ENCODE data around the gene GPR176.

The GPR176 gene

GRCh38 chr15:39919748-39920509 is at the start of gene GPR176:
Gene GPR176 (minus strand): TSS chr15:39920266. CDS start chr15:39920026, 240 bp downstream.
- peak; percentile 16 for DNase-seq

GRCh38 chr15:39969002-39969394 is 48.9 kb upstream of the GPR176 start:
- no peak for DNase-seq

DNA sequence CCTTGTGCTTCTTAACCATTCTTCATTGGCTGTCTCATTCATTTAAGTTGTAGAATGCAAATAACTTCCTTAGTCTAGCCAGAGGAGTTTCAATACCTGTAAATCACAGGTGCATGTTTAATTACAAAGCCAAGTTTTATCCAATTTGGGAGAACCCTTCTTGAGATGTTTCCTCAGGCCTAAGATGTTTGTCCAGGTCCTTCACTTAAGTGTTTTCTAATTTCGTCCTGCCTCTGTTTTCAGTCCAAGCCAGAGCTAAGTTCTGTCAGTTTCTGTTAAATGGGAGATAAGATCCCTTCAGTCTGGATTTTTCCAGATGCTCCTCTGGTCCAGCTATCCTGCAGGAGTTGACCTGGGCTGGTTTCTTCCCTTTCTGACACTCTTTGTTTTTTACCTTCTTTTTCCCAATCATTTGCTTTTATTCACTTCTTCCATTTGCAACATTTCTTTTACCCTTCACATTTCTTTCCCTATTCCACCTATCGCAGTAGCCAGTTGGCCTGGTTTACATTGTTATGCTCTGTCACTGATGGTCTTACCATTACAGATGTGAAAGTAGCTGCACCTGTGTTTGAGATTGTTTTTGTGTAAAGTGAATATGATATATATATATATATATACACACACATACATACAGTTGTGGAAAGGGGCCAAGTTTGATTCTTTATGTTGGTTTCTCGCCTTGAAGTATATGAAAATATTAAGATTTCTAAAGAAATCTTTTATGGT is 48.4 kb upstream of the GPR176 start:
- no peak for DNase-seq

DNA sequence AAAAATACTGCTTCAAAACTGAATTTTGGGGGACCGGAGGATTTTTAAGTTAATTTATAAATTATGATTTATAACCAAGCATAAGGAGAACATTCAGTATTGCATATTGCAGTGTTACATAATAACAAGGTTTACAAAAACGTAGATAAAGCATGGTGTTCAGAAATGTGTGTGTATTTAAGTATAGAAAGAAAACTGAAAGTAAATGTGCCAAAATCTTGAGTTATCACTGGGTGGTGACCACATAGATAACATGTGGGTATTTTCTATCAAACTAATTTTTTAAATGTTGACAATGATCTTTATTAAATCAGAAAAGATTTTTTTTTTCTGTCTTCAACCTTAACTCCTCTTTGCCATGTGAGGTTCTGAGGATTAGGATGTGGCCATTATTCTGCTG is 46.5 kb upstream of the GPR176 start:
- DNase-seq = no peak

DNA sequence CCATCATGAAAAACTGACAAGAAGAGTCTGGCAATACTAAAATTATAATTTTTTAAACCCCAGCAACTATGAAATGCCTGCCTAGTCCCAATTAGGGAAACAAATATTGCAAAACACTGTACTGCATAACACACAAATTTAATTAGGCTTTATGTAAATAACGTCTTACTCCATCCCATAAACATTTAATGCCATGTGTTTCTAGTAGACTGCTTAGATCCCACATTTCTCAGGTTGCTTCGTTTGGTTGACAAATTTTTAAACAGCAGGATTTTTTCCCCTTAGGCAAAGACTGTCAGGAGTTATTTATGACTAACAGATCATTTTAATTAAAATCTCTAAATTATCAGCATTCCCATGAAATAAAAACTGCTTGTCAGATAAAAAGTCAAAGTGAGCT is 43.7 kb upstream of the GPR176 start:
- DNase-seq = no peak

DNA sequence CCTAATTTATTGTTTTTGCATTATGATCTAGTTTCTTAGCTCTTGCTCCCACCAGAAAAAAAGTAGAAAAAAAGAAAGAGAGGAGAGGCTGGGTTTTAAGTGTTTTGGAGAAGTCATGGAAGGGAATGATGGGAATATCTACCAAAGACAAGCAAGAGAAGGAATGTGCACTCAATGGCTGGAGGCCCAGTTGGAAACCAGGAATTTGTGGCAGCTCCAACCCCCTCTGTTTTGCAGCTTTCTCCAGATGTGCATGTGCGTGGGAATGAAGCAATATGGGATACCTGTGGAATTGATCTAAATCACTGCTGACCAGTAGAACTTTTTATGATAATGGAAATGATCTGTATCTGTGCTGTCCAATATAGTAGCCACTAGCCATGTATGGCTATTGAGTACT is 41.0 kb upstream of the GPR176 start:
- no peak for DNase-seq

- no peak for DNase-seq
These were observed 40.3 kb upstream of the GPR176 start for GRCh38 chr15:39960411-39960810.

DNA sequence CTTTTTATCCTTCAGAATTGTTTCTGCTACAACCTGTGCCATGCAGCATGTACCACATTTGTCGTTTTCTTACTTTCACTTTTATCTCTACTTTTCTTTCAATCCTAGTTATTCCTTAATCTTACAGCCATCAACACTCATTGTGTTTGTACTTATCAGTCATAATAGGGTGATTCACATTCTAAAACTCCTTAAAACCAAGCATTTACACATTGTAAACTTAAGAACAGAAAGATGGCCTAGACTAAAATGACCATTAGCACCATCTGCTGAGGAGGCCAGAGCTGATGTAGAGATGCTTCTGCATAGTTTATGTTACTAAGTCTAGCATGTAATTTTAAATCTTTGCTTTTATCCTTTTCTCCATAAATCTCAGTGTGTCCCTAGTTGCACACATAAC is 39.3 kb upstream of the GPR176 start:
- DNase-seq = no peak

DNA sequence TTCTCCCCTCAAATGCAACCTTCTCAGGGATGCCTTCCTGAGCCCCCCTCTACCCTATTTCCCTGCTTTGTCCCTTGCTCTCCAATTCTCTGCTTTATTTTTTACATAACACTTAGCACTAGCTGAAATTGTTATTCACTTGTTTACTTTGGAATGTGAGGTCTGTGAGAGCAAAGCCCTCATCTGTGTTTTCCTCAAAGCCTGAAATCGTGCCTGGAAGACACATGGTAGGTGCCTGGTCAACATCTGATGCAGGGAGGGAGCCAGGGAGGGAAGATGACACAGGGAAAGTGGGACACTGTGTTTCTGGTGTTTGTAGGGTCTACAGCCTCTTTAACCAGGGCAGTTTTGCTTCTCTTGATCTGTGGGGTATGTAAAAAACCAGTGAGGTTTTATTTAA is 37.4 kb upstream of the GPR176 start:
- no peak for DNase-seq

- DNase-seq = no peak
These were observed 33.5 kb upstream of the GPR176 start for GRCh38 chr15:39953521-39953920.

- no peak for DNase-seq
These were observed 31.5 kb upstream of the GPR176 start for GRCh38 chr15:39951561-39951960.

GRCh38 chr15:39948817-39949216 is 28.8 kb upstream of the GPR176 start:
- no peak for DNase-seq

DNA sequence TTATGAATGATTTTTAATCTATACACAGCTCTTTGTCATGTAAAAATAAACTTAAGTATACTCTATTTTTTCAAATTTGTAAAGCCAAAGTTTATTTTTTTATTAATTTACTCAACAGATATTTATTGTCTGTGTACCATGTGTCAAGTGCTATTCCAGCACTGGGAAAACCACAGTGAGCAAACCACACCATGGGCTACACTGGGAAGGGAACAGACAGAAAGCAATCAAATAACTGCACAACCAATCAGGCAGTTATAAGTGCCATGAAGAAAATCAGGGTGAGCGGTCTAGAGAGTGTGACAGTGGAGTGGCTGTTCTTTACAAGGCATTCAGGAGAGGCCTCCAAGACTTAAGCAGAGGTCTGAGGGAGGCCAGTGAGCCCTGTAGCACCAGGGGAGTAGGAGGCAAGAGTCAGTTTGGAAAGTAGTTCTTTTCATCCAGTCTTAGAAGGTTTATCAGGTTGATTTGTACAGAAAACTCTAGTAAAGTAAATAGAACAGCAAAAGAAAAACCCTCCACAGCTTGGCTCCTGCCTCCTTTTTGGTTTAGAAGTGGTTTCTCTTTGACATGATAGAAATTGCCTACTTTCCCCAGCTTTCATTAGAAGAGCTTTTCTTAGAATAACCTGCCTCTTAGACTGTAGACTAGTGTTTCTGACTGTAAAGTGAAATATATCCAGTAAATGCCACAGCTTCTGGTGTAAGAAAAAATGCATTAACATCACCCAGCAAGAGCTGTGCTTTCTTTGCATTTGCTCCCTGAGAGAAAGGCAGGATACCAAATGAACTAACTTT is 27.5 kb upstream of the GPR176 start:
- DNase-seq = no peak

DNA sequence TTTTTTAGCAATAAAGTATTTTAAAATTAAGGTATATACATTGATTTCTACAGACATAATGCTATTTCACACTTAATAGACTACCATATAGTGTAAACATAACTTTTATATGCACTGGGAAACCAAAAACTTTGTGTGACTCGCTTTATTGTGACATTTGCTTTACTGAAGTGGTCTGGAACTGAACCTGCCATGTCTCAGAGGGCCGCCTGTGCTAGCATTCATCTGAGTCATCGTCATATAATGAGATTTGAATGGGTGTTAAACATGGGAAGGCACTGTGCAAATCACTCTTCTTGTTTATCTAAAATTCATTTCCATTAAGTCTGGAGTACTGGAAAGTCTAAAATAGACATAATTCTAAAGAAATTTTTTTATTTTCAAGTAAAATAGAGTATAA is 26.8 kb upstream of the GPR176 start:
- no peak for DNase-seq

- no peak for DNase-seq
These were observed 24.7 kb upstream of the GPR176 start for GRCh38 chr15:39944726-39945125.

DNA sequence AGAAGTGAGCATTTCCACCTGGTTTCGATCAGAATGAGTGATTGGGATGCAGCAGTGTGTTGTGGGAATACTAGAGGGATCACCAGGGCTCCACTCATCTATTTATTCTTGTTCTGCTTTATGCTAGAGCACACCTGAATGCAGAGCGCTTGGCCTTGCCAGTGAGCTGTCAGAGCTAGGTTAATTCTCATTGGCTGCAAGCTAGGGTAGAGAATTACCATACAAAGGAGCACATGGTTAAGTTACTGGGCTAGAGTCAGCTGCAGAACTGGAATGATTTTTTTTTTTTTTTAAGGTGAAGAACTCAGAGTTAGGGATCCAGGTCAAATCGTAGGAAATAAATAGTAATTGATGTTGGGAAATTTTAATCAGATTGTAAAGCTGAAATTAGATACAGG is 22.7 kb upstream of the GPR176 start:
- DNase-seq = no peak

- DNase-seq = no peak
These were observed 22.2 kb upstream of the GPR176 start for GRCh38 chr15:39942101-39942752.

GRCh38 chr15:39939487-39940452 is 19.7 kb upstream of the GPR176 start:
- DNase-seq = no peak

- DNase-seq = no peak
These were observed 17.6 kb upstream of the GPR176 start for GRCh38 chr15:39937696-39938095.

- no peak for DNase-seq
These were observed 16.6 kb upstream of the GPR176 start for GRCh38 chr15:39936681-39937080.

- no peak for DNase-seq
These were observed 16.1 kb upstream of the GPR176 start for GRCh38 chr15:39936187-39936586.

GRCh38 chr15:39935241-39935640 is 15.2 kb upstream of the GPR176 start:
- no peak for DNase-seq
